Stomach (tissue), 9 donors: ENCODE results near the gene PDE6A. TPM values are rescaled to one million over a fixed set of nuclear protein-coding genes. Genes with fewer than 3 reads are reported as not detected.

Source experiments
- DNase-seq, 2 donors: peaks; one replicate each; pipeline versions ENCODE4 v3.0.0 to v3.0.0-alpha.2; 2013 to 2019
- H3K27ac ChIP-seq, 5 donors: fragments of 200-600 bp in 4 of 5; sonication (generic) in 4 of 5; one replicate each; pipeline ENCODE4 v1.5.1; 2013 to 2019; ENCODE audit warnings: mild to moderate bottlenecking in 1 of 5, moderate library complexity in 1 of 5
- H3K27me3 ChIP-seq, 3 donors: fragments of 200-600 bp; sonication (generic); one replicate each; pipeline ENCODE4 v1.5.1; 2017 to 2019; ENCODE audit warnings: mixed run types in 1 of 3
- H3K36me3 ChIP-seq, 4 donors: fragments of 200-600 bp; sonication (generic); 1 replicate in 3 of 4; 2 replicates in 1 of 4; pipeline ENCODE4 v1.5.1; 2016 to 2019
- H3K4me1 ChIP-seq, 4 donors: fragments of 200-600 bp; sonication (generic); one replicate each; pipeline ENCODE4 v1.5.1; 2016 to 2019
- H3K4me3 ChIP-seq, 4 donors: fragments of 200-600 bp; sonication (generic) in 3 of 4; one replicate each; pipeline ENCODE4 v1.5.1; 2016 to 2019; ENCODE audit warnings: mild to moderate bottlenecking in 1 of 4
- H3K9me3 ChIP-seq, 4 donors: fragments of 200-600 bp; sonication (generic); one replicate each; pipeline ENCODE4 v1.5.1; 2016 to 2019
- EP300 ChIP-seq: sonication (generic); formaldehyde crosslinking; IDR thresholded peaks from one replicate; pipeline ENCODE4 v1.6.1; 2017; ENCODE audit warnings: antibody characterized with exemption
- POLR2A ChIP-seq, 4 donors: fragments of 450-650 bp; IDR thresholded peaks; one replicate each; pipeline ENCODE4 v1.6.1; 2016; ENCODE audit warnings: antibody characterized with exemption in 4 of 4, control low read depth in 2 of 4, mild to moderate bottlenecking in 1 of 4, moderate library complexity in 1 of 4
- POLR2AphosphoS5 ChIP-seq, 3 donors: sonication (generic); formaldehyde crosslinking; IDR thresholded peaks; one replicate each; pipeline ENCODE4 v1.6.1; 2016; ENCODE audit warnings: antibody characterized with exemption in 3 of 3
- WGBS, 5 donors: extraction: QIAGEN DNeasy Blood & Tissue Kit in 3 of 5; methylation state at CpG; one replicate each; pipeline versions ENCODE4 v1.1.5 to v1.1.7; 2013 to 2018; 5-methylcytosine and 5-hydroxymethylcytosine counted together
- intact Hi-C: fragments of 100-400 bp; cut with DNase I; formaldehyde crosslinking; loops from one replicate; pipeline ENCODE4 v1.15.1; 2023; ENCODE audit warnings: low total_unique reads
- polyA plus RNA-seq, 3 donors: library from polyadenylated mRNA; stranded (reverse); fragments of 200-250 nt; gene quantifications; one replicate each; pipeline ENCODE4 v1.2.3, GENCODE V29; 2013
- total RNA-seq, 5 donors: library from RNA; depleted of rRNA; stranded (reverse); fragments of >200 nt; gene quantifications; one replicate each; pipeline versions ENCODE4 v1.1.0 to v1.2.3, GENCODE V29; 2014 to 2016
- TF ChIP-seq, protein P1 (sequence below), 7 experiments: fragments of 450-650 bp in 4 of 7; fragments of 200-600 bp in 3 of 7; sonication (generic) in 3 of 7; IDR thresholded peaks; one replicate each; pipeline ENCODE4 v1.5.1; 2016 to 2019; ENCODE audit warnings: antibody characterized with exemption in 7 of 7, control low read depth in 2 of 7, mild to moderate bottlenecking in 1 of 7
- donor health status: healthy with polysubstance abuse.
- donor health status: Bipolar disorder and iron deficiency.
- donor health status: healthy.

PDE6A gene
- total and polyA plus RNA-seq, 8 donors, result under 0.01 to 0.80 TPM; not detected in 6

GRCh38 chr5:149959406-149960236, 15.0 kb upstream of the PDE6A start:
- intact Hi-C loops, result no loop called here
- Histone ChIP-seq H3K4me3 (peak overlapping the region; percentile 67 to 82 (median 80)), H3K27ac (peak overlapping the region; percentile 80 to 95 (median 93)), H3K27me3 (no peaks in the 10 kb centered on the region), H3K36me3 (no peaks in the 10 kb centered on the region), H3K9me3 (no peaks in the 10 kb centered on the region), H3K4me1 (peaks cover 11 to 21% (median 20%) of the 10 kb centered on the region in 4 donors)
- peak in 1 of 2 donors; percentile 68 for DNase-seq
- WGBS, 5 donors, result 31 to 41% (median 38%) methylated on average over 14 of the region's 14 CpGs
- TF ChIP-seq EP300, result no peak
- TF ChIP-seq, protein P1, sequence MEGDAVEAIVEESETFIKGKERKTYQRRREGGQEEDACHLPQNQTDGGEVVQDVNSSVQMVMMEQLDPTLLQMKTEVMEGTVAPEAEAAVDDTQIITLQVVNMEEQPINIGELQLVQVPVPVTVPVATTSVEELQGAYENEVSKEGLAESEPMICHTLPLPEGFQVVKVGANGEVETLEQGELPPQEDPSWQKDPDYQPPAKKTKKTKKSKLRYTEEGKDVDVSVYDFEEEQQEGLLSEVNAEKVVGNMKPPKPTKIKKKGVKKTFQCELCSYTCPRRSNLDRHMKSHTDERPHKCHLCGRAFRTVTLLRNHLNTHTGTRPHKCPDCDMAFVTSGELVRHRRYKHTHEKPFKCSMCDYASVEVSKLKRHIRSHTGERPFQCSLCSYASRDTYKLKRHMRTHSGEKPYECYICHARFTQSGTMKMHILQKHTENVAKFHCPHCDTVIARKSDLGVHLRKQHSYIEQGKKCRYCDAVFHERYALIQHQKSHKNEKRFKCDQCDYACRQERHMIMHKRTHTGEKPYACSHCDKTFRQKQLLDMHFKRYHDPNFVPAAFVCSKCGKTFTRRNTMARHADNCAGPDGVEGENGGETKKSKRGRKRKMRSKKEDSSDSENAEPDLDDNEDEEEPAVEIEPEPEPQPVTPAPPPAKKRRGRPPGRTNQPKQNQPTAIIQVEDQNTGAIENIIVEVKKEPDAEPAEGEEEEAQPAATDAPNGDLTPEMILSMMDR (IDR thresholded peaks at IDR 0.05), result peak in 4 of 7 experiments; percentile 30 to 46 (median 37)

- 78 to 89% (median 86%) methylated on average over 4 of the region's 4 CpGs for WGBS, 5 donors
- H3K27me3 ChIP-seq, result no peaks in the 10 kb centered on the region
- intact Hi-C loops, result no loop called here
- H3K4me1 ChIP-seq, result peaks cover 11 to 21% (median 20%) of the 10 kb centered on the region in 4 donors
- H3K9me3 ChIP-seq, result no peaks in the 10 kb centered on the region
- no peaks in the 10 kb centered on the region for H3K36me3 ChIP-seq
- no peak overlapping the region for H3K27ac ChIP-seq
- DNase-seq, result no peak
- H3K4me3 ChIP-seq, result no peak overlapping the region
- TF ChIP-seq POLR2A (IDR thresholded peaks at IDR 0.05) (no peak), POLR2AphosphoS5 (IDR thresholded peaks at IDR 0.05) (no peak), EP300 (no peak)
- TF ChIP-seq, protein P1 (IDR thresholded peaks at IDR 0.05), result no peak
These were observed 13.3 kb upstream of the PDE6A start for GRCh38 chr5:149957855-149958254.

GRCh38 chr5:149956685-149957084, 12.1 kb upstream of the PDE6A start:
- TF ChIP-seq POLR2A (IDR thresholded peaks at IDR 0.05), result no peak
- TF ChIP-seq EP300, result no peak
- TF ChIP-seq, protein P1 (IDR thresholded peaks at IDR 0.05), result no peak
- TF ChIP-seq POLR2AphosphoS5 (IDR thresholded peaks at IDR 0.05), result no peak
- no peak overlapping the region for H3K27ac ChIP-seq
- H3K27me3 ChIP-seq, result no peaks in the 10 kb centered on the region
- intact Hi-C loops, result no loop called here
- no peak overlapping the region for H3K4me3 ChIP-seq
- H3K4me1 ChIP-seq, result peaks cover 10 to 21% (median 18%) of the 10 kb centered on the region in 4 donors
- DNase-seq, result no peak
- WGBS, 5 donors, result 70 to 77% (median 75%) methylated on average over 5 of the region's 5 CpGs
- H3K9me3 ChIP-seq, result no peaks in the 10 kb centered on the region
- H3K36me3 ChIP-seq, result no peaks in the 10 kb centered on the region

DNA sequence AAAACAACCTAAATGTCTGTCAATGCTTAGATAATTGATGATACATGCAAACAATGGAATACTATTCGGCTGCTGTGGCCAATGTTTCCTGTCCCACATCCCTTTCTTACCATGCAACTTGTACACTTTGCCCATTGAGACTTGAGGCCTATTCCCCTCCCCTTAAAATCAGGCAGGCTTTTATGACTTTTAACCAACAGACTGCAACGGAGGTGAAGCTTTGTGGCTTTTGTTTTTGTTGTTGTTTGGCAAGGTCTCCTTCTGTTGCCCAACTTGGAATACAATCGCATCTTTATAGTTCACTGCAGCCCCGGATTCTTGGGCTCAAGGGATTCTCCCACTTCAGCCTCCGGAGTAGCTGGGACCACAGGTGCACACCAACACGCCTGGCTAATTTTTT, 10.2 kb upstream of the PDE6A start:
- 79 to 88% (median 85%) methylated on average over 6 of the region's 6 CpGs for whole genome bisulfite sequencing, 5 donors
- Histone ChIP-seq H3K27ac (no peak overlapping the region), H3K9me3 (no peaks in the 10 kb centered on the region), H3K4me3 (no peak overlapping the region), H3K4me1 (peaks cover 4 to 8% (median 6%) of the 10 kb centered on the region in 4 donors), H3K27me3 (no peaks in the 10 kb centered on the region), H3K36me3 (no peaks in the 10 kb centered on the region)
- intact Hi-C loops, result no loop called here
- TF ChIP-seq, protein P1 (IDR thresholded peaks at IDR 0.05), result no peak
- no peak for TF ChIP-seq POLR2A (IDR thresholded peaks at IDR 0.05)
- no peak for TF ChIP-seq EP300
- no peak for TF ChIP-seq POLR2AphosphoS5 (IDR thresholded peaks at IDR 0.05)
- no peak for DNase-seq
